SIG-M5 (cell line): Measurements from ENCODE around the gene SNRPA1.

ENCODE experiments used
- DNase-seq: peaks from one replicate; lab custom pipeline; 2025; lab: John Stamatoyannopoulos, UW

Gene SNRPA1

DNA sequence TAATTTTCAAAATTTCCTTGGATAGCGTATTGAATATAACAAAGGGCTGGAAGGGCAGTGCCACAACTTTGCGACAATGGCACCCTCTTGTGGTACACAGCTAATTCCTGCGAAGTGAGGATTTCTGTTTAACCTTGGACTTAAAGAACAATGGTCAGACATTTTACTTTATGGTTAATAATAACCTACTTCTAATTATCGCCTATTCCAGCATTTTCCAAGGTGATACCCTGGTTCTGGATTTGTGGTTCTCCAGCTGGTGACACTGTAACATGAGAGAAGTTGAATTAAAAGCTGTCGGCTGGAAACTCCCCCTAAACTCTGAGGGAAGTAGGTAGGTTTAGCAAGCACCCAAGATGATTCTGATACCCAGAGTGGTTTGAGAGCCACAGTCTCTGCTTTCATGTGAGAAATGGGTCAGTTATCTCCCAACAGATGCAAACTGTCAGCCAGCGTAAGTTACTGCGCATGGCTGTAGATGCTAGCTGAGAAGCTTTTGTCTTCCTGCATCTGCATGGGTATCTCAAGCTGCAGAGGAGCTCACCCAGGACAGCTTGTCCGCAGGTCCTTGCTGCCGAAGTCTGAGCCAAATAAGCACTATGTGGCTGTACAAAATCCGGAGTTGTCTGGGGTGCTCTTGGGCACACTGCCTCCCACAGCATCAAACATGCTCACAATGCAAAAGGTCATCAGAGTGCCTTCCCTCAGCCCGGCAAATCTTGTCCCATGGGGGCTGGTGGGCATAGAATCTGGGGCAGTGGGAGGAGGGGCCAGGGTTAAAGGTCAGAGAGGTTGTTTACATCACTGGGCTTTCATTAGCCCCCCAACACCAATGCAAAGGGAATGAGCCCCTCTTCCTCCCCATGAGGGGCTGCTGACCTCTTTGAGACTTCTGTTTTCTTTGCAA is 36.6 kb downstream of the SNRPA1 start:
- no peak for DNase-seq

- peak; percentile 13 for DNase-seq
These were observed 38.3 kb downstream of the SNRPA1 start for GRCh38 chr15:101256757-101257156.

- DNase-seq = no peak
These were observed 39.3 kb downstream of the SNRPA1 start for GRCh38 chr15:101255615-101256241.

GRCh38 chr15:101255051-101255395 is 40.0 kb downstream of the SNRPA1 start:
- DNase-seq = no peak

DNA sequence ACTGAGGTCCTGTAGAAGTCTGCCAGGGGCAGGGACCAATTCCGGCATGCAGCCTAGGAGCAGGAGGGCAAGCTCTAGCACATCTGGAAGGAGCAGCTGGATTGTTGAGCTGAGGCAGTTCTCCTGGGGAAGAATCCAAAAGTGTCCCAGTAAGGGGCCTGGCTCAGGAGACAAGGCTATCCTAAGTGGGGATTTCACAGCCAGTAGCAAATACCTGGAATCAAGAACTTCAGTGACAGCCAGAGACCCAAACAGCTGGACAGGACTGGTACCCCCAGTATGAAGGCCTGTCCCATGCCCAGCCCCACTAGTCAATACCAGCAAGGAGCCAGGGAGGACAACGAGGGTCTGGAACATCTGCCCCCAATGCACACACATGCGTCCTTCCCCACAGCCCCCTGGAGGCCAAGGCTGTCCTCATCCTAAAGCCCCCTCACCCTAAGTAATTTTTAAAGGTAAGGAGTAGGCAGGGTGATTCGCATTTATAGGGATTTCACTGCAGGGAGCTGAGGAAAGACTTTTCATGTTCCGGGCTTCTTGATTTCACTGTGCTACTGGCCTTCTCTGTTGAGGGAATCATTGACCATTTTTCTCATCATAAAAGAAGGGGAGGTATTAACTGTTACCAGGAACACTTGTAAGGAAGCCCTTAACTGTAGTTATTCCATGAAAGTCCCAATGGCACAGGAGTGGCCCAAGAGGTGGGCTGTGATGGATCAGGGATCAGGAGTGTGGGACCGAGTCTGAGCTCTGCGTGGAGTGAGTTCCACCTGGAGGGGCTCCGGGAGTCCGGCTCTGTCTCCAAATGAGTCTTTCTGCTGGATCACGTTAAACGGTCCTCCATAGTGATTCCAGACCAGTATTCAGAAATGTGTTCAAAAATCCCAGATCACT is 40.6 kb downstream of the SNRPA1 start:
- no peak for DNase-seq

- DNase-seq = no peak
These were observed 42.2 kb downstream of the SNRPA1 start for GRCh38 chr15:101252836-101253235.

DNA sequence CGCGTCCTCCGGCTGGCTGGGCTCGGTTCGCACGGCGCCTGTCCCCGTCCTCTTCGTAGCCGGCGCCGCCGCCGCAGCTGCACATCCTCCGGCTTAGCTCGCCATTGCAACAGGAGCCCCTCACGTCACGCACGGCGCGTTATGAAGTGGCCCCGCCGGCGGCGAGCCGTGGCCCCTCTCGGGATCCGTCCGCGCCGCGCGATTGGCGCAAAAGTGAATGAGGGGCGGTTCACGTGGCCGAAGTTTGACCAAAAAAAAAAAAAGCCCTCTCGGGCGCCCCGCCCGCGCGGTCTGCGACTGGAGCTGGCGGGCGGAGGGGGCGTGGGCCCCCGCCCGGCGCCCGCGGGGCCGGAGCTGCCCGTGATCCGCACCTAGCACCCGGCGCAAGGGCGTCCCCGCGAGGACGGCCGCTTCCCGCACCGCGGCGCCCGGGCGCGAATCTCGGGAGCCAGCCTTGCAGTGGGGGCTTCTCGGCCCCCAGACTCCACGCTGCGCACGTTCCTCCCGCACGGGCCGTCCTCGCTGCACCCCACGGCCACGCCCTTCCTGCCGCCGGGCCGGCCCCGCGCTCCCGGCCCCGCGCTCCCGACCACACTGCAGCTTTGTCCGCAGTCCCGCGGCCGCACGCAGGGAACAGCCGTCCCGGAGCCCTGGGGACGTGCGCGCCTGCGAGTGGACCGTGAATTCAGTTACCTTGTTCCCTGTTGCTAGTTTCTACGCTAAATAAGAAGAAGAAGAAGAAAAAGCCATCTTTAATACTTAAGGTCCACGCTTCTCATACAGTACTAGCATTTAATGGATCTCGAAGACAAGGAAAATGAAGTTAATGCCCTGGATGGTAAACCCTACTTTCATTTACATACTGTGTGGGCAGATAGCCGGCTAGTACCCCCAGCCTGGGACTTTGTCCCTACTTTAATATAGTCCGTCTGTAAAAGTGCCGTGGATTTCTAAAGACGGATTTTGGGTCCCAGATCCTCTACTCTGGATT is 42.9 kb downstream of the SNRPA1 start, which contains the start of gene CHSY1:
Gene CHSY1 (minus strand): TSS at position 219 of the 991 bp plus-strand sequence. CDS start 592 bp downstream, outside the sequence.
- peak; percentile 22 for DNase-seq

DNA sequence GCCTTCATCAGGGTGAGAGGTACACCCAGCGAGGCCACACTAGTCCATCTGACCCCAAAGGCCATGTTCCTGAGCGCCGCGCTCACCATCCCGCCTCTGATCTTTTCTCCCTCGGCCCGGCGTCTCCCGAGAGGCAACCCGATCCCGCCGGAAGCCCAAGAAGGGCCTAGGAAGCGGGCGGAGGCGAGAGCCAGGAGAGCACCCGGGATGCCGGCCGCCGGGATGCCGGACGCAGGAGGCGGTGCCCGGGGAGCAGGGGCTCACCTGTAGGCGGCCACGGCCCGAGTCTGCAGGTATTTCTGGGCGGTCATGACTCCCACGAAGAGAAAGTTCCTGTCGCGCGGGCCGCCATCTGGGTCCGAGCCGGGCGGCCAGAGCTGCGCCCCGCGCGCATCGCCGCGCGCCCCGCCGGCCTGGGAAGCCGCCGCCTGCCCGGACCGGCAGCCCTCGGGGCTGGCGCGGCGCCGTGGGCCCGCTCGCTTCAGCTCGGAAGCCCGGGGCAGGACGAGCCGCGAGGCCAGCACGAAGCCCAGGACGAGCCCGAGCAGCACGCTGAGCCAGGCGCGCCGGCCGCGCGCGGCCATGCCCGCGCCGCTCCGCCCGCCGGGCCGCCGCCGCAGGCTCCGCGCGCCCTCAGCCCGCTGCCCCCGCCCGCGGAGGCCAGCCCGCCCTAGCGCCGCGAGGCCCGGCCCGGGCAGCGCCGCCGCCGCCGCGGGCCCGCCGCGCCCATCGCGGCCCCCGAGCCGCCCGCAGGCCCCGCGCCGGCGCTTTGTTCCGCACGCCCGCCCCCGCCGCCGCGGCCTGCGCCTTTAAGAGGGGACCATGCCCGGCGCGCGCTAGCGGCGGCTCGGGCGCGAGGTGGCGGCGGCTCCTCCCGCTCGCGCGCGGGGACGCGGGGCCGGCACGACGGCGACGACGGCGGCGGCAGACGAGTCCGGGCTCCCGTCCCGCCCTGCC is 43.9 kb downstream of the SNRPA1 start:
- no peak for DNase-seq

DNA sequence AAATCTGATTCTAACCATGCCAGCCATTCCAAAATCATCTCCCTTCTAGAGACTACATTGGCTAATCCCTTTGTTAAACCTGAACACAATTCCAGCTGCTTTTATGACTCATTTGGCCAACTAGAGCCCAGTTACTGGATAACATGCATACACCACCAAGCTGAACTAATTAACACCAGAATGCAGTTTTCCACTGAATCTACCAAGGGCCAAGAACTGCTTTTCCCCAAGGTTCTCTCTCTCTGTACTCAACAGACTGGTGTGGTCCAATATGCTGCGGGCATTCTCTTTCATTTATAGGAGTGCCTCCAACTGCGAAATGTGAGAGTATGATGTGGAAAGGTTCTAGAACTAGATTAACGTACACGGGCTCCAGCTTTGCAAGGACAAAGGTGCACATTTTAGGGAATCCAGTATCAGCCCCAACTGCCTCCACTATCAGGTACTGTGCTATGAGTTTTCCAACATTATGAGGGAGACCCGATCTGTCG is 44.7 kb downstream of the SNRPA1 start:
- DNase-seq = no peak

DNA sequence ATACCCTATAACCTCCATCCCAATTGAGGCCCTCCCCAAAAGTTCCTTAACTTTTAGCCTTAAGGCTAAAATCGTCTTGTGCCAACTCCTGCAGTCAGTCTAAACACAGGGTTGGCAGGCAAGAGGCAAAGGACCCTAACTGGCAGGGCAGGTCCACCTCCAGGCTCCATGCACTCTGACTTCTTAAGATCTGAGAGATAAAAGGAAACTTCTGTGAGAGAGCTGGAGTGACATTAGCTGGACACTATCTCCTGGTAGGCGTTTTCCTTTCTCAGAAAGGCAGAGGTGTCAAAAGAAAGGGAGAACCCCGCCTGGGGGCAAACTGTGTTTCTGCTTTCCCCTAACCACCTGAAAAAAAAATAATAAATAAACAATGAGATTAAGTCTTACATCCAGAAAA is 46.8 kb downstream of the SNRPA1 start:
- no peak for DNase-seq

- no peak for DNase-seq
These were observed 48.0 kb downstream of the SNRPA1 start for GRCh38 chr15:101246824-101247745.

GRCh38 chr15:101246391-101246790 is 48.7 kb downstream of the SNRPA1 start:
- no peak for DNase-seq

- DNase-seq = no peak
These were observed 50.0 kb downstream of the SNRPA1 start for GRCh38 chr15:101244889-101245668.

DNA sequence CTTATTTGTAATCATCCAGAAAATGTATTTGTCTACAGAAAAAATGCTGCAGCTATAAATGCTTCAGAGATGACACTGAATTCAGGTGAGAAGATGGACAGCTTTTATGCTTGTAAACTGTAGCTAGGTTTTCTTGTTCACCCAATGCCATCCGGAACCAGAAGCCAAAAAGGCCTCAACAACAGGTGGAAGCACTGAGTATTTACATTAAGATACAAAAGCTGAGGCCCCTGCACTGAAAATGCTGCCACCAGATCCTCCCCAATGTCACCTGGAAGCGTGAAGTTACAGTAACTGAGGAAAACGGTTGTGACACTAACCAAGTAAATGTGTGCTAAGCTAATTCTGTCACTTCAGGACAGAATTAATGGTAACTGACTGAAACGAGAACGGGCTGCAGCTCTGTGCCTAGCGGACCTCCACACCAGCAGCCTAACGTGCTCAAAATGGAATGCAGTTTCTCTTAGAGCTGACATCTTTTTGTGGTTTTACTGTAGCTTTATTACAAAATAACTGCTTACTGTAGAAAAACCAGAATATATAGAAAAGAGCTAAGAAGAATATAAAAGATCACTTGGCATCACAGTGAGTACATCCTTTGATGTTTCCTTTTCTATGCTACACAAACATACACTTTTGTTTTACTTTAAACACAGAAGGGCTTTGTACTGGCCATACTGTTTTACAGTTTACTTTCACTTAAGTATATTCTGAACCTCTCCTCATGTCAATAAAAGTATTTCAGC is 50.8 kb downstream of the SNRPA1 start:
- no peak for DNase-seq

DNA sequence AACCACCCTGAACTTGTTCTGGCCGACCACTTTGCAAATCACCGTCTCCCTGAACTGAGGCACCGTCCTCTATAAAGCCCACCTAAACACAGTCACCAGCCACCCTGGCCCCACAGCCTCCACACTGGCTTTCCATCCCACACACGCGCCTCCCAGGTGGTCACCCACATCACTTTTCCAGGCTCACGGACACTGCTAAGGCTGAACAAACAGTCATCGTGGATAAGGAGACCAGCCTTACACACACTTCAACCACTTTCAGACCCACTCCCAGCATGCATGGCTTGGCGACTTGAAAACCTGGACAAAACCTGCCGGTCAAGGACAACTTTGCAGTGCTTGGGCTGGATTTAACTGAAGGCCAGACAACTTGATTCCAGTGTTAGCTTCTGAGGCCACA is 51.6 kb downstream of the SNRPA1 start:
- DNase-seq = no peak

- no peak for DNase-seq
These were observed 52.1 kb downstream of the SNRPA1 start for GRCh38 chr15:101242999-101243336.
